ENCODE data around the gene DNAJC3. TPM values are rescaled to one million over a fixed set of nuclear protein-coding genes. Genes with fewer than 3 reads are reported as not detected.
"Not testable (repeated sequence)": the region's sequence is repeated elsewhere in the genome, so short reads cannot be mapped to it uniquely, and the experiment has no call there.

DNAJC3 gene
- total and polyA plus RNA-seq, 8 donors = 11.6 to 70.3 (median 41.2) TPM

DNA sequence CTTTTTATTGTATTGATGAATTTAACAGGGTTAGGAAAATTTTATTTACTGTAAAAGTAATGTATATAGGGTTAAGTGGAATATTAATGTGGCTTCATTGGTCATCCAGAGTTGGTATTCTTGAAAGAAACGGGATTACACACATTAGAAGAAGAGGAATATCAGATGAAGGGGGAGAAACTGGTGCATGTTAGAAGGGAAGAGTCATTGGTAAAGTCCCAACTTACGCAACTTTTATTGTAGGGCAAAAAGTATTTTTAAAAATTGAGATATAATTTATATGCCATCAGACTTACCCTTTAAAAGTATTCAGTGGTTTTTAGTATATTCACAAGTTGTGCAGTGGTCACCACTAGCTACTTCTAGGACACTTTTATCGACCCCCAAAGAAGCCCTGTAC is 47.3 kb downstream of the DNAJC3 start:
- no peaks in the 10 kb centered on the region for H3K4me1 ChIP-seq
- FAIRE-seq (no peak), DNase-seq (no peak), ATAC-seq (no peak)
- no peaks in the 10 kb centered on the region for H3K36me3 ChIP-seq
- intact Hi-C loops (cut with DNase I) = no loop called here
- no peaks in the 10 kb centered on the region for H3K9me3 ChIP-seq
- H3K27me3 ChIP-seq = no peaks in the 10 kb centered on the region
- WGBS, 2 donors = 94 to 95% methylated on average over 3 of the region's 3 CpGs
- no peak overlapping the region for H3K4me3 ChIP-seq
- no peak overlapping the region for H3K27ac ChIP-seq
- TF ChIP-seq, protein P1, sequence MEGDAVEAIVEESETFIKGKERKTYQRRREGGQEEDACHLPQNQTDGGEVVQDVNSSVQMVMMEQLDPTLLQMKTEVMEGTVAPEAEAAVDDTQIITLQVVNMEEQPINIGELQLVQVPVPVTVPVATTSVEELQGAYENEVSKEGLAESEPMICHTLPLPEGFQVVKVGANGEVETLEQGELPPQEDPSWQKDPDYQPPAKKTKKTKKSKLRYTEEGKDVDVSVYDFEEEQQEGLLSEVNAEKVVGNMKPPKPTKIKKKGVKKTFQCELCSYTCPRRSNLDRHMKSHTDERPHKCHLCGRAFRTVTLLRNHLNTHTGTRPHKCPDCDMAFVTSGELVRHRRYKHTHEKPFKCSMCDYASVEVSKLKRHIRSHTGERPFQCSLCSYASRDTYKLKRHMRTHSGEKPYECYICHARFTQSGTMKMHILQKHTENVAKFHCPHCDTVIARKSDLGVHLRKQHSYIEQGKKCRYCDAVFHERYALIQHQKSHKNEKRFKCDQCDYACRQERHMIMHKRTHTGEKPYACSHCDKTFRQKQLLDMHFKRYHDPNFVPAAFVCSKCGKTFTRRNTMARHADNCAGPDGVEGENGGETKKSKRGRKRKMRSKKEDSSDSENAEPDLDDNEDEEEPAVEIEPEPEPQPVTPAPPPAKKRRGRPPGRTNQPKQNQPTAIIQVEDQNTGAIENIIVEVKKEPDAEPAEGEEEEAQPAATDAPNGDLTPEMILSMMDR (IDR thresholded peaks at IDR 0.05) = no peak

- TF ChIP-seq, protein P1 (IDR thresholded peaks at IDR 0.05) = no peak
- H3K4me1 ChIP-seq = no peaks in the 10 kb centered on the region
- DNase-seq = no peak
- no peak overlapping the region for H3K4me3 ChIP-seq
- intact Hi-C loops (cut with DNase I) = no loop called here
- FAIRE-seq = no peak
- 73 to 78% methylated on average over 3 of the region's 3 CpGs for WGBS, 2 donors
- no peak for ATAC-seq
- no peaks in the 10 kb centered on the region for H3K36me3 ChIP-seq
- H3K9me3 ChIP-seq = no peaks in the 10 kb centered on the region
- no peaks in the 10 kb centered on the region for H3K27me3 ChIP-seq
- no peak overlapping the region for H3K27ac ChIP-seq
Measured at GRCh38 chr13:95726876-95727275, 49.9 kb downstream of the DNAJC3 start.

GRCh38 chr13:95728957-95729356 is 52.0 kb downstream of the DNAJC3 start:
- ATAC-seq = no peak
- Histone ChIP-seq H3K4me3 (no peak overlapping the region), H3K27ac (no peak overlapping the region), H3K4me1 (no peaks in the 10 kb centered on the region), H3K36me3 (no peaks in the 10 kb centered on the region), H3K9me3 (no peaks in the 10 kb centered on the region), H3K27me3 (no peaks in the 10 kb centered on the region)
- FAIRE-seq = no peak
- DNase-seq = no peak
- WGBS, 2 donors = 46 to 80% methylated on average over 1 to 2 of the region's 2 CpGs
- intact Hi-C loops (cut with DNase I) = no loop called here
- TF ChIP-seq, protein P1 (IDR thresholded peaks at IDR 0.05) = no peak

DNA sequence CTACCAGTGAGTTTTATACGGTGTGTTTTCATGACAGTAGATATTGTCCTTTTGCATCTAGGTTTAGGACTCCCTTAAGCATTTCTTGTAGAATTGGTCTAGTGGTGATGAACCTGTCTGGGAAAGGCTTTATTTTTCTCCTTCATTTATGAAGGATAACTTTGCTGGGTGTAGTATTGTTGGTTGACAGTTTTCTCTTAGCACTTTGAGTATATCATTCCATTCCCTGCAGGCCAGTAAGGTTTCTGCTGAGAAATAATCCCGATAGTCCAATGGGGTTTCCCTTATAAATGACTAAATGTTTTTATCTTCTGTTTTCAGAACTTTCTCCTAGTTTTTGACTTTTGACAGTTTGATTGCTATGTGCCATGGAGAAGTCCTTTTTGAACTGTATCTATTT is 57.2 kb downstream of the DNAJC3 start:
- intact Hi-C loops (cut with DNase I) = no loop called here
- 92 to 95% methylated on average over 2 of the region's 2 CpGs for WGBS, 2 donors
- FAIRE-seq = no peak

DNA sequence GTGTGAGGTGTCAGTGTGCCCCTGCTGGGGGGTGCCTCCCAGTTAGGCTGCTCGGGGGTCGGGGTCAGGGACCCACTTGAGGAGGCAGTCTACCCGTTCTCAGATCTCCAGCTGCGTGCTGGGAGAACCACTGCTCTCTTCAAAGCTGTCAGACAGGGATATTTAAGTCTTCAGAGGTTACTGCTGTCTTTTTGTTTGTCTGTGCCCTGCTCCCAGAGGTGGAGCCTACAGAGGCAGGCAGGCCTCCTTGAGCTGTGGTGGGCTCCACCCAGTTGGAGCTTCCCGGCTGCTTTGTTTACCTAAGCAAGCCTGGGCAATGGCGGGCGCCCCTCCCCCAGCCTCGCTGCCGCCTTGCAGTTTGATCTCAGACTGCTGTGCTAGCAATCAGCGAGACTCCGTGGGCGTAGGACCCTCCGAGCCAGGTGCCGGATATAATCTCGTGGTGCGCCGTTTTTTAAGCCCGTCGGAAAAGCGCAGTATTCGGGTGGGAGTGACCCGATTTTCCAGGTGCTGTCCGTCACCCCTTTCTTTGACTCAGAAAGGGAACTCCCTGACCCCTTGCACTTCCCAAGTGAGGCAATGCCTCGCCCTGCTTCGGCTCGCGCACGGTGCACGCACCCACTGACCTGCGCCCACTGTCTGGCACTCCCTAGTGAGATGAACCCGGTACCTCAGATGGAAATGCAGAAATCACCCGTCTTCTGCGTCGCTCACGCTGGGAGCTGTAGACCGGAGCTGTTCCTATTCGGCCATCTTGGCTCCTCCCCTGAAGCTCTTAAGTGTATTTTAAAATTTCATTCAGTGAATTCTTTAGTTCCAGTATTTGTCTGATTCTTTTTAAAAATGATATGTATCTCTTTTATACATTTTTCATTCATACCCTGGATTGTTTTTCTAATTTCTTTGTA is 63.4 kb downstream of the DNAJC3 start:
- ATAC-seq; FAIRE-seq; H3K27ac ChIP-seq; DNase-seq; intact Hi-C loops (cut with DNase I); H3K4me3 ChIP-seq; H3K27me3 ChIP-seq; H3K9me3 ChIP-seq; H3K36me3 ChIP-seq: not testable (repeated sequence)
- 90 to 99% methylated on average over 8 to 10 of the region's 37 CpGs for WGBS, 2 donors
- peaks cover under 1 to 10% (median 3%) of the 10 kb centered on the region in 3 donors for H3K4me1 ChIP-seq

More for the DNA sequence above, 57.2 kb downstream of the DNAJC3 start:
- TF ChIP-seq, protein P1 (IDR thresholded peaks at IDR 0.05) = no peak
- ATAC-seq (no peak), DNase-seq (no peak)
- H3K9me3 ChIP-seq = no peaks in the 10 kb centered on the region
- no peak overlapping the region for H3K4me3 ChIP-seq
- H3K4me1 ChIP-seq = no peaks in the 10 kb centered on the region
- no peaks in the 10 kb centered on the region for H3K27me3 ChIP-seq
- no peak overlapping the region for H3K27ac ChIP-seq
- no peaks in the 10 kb centered on the region for H3K36me3 ChIP-seq
